GM19467 (cell line): ENCODE measurements around the gene RAB30.
"Not testable (repeated sequence)": the region's sequence is repeated elsewhere in the genome, so short reads cannot be mapped to it uniquely, and the experiment has no call there.

ENCODE experiments used
- ATAC-seq: cut with Tn5 transposase; IDR thresholded peaks from one replicate; pipeline ENCODE4 v1.9.1; 2021; ENCODE audit warnings: mild to moderate bottlenecking, moderate library complexity; ENCODE audit not compliant: unreplicated experiment

The RAB30 gene

DNA sequence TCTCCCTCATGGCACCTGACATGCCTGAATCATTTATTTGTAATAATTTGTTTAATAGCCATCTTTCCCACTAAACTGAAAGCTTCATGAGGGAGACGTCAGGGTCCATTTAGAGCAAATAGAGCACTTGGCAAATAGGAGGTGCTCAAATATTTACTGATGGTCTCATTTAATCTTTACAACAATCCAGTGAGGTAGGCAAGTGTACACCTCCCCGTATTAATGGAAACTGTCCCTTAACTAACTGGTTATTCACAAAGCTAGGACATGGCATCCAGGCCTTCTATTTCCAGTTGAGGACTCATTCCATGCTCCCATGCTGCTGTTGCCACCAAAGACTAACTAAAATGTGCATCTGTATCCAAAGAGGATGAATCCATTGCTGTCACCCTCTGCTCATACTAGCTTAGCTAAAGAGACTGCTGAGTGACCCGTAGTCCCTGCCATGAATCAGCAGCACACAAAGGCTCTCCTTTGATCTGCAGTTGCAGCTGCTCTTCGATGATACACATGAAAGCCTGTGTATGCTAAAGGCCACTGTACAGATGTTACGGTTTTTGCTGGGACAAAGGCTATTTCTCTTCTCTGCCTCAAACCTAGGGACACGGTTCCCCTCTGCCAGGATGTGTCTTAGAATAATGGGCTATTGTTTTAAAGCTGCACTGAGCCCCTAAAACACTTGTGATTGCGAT is 82.6 kb downstream of the RAB30 start:
- ATAC-seq, result no peak

DNA sequence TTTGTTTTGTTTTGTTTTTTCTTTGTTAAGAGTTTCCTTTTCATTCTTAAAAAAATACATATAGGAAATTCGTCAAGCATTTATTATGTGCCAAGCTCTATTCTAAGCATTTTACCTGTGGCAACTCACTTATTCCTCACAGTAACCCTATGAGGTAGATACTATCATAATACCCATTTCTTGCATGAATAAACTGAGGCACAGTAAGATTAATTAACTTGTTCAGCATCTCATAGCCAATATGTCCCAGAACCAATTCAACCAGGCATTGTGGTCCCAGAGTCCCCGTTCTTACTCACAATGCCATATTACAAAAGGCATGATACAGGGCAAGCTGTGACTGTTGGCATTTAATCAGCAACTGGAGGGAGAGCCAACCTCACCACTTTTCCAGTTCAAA is 83.7 kb downstream of the RAB30 start:
- ATAC-seq, result no peak

DNA sequence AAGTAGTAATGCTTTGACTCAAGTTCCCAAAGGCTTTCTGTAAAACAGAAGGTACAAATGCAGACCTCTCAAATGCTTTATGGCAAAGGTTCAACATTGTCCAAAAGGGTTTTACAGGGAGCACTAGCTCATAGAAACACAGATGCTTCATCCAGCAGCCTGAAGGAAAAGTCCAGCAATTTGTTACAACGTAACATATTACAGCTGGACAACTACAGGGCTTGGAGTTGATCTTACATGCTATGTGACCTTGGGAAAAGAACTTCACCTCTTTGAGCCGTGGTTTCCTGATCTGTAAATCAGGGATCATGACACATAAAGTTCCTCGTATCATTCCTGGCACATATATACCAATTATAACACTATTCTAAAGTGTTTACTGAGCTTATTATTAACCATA is 85.3 kb downstream of the RAB30 start:
- ATAC-seq, result no peak

DNA sequence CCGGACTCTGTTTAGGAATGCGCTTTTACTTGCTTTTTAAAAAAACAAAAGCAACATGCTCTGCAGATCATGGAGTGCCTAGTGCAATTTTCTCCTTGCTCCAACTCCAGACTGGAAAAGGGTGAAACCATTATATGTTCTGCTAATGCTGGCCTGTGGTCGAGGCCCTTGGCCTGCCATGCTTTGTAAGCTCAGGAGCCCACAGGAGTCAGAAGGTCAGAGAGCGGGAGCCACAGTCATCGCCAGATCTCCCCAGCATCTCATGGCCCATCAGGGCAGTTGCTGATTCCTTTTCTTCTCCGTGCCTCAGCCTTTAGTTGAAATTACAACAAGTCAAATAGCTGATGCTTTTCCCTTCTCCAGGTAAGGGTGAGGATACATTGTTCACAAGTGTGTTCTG is 89.8 kb downstream of the RAB30 start:
- no peak for ATAC-seq

DNA sequence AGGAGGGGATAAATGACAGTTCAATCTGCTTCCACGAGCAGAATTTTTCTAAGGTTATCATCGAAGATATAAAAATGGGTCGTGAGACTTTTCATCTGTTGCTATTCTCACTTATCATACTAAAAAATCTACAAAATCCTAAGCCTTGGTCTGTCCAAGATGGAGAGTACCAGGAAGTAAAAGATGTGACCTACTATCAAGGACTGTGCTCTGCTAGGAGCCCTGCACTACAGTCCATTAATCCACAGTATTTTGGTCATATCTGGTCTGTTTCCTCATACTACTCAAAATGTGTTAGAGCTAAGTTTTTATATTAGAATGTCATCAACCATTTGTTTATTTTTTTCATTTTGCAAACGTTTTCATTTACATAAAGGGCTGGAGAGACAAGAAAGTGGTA is 90.8 kb downstream of the RAB30 start:
- no peak for ATAC-seq

DNA sequence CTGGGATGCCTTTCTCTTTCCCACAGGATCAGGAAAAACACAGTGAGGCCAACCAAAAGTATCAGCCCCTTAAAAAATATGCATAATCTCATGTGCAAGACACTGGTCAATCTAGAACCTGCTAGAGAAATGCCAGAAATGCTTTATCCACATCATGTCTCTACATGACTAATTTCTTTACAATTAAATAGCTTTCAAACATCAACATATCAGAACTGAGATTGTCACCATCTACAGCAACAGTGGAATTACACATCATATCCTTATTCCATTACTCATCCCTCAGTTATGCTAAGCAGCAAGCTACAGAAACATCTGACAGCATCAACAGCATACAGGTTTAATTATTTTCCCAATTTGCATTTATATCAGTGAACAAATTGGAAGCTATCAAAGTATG is 91.4 kb downstream of the RAB30 start:
- ATAC-seq, result no peak

DNA sequence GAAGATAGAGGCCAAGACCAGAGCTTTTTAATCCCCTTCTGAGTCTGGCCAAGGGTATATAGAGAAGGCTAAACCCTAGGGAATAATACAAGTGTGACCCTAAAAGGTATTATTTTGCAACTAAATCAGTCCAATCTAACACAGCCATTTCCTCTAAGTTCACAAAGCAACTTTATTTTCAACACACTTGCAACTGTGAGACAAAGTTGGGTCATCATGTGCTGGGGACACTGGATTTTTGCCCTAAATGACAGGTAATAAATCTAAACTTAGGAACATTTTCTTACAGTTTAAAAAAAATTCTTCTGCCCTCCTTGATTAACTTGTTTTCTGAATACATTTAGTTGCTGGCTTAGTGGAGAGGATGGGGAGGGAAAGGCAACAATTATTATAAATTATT is 91.9 kb downstream of the RAB30 start:
- ATAC-seq, result no peak

DNA sequence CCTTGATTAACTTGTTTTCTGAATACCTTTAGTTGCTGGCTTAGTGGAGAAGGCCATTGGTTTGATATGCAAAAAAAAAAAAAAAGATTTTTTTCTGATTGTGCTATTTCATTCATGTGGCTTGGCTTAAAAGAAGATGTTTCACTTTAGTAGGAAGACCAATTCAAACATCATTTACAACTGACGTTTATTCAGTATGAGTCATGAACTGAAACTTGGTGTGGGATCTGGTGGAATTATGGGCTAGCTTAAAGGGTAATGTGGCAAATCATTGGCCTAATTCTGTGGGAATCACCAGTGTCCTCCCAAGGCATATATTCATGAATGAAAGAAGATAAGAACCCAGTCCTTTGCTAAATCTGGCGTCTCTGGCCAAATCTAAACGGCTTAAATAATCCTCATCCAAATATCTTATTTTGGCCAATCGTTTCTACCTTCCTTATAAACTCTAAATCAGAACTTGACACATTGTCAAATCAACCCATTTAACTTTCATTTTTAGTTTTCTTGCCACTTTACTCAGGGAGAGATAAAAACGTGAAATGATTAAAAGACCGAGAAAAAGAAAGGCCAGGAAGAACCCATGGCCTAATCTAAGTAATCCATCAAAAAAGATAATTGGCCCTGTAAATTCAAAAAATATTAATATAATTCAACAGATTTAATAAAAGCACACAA is 93.1 kb downstream of the RAB30 start:
- ATAC-seq, result no peak

DNA sequence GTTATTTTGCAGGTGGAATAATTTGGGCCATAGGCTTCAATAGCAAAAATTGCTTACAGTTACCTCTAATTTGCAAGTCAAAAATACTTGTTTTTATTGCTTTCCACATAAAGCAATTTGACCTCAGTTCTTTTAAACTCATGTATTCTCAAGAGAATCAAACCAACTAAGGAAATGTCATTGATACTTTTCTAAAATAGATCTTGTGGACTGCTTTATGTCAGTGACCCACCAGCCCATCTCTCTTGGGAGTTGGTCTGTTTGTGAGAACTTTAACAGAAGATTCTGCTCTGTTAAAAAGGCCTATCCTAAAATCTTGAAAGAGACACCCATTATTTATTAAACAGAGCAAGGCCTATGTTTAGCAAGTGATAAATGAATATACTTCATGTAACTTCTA is 94.9 kb downstream of the RAB30 start:
- ATAC-seq, result no peak

DNA sequence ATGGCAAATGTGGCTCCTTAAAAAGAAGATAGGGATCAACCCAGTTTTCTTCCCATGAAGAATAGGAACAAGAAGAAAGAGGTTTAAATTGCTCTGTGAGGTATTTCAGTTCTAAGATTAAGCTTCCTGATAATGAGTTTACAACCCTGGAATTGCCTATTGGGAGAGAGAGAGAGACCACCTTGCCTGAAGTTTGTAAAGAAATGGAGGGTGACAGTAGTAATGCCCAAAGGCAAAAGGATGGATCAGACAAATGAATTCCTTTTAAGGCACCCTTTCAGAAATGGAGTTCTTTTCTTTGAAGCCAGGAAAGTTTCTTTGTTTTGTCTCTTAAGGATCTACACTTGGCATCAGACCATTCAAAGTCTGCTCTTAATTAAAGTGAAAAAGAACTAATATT is 95.8 kb downstream of the RAB30 start:
- no peak for ATAC-seq

DNA sequence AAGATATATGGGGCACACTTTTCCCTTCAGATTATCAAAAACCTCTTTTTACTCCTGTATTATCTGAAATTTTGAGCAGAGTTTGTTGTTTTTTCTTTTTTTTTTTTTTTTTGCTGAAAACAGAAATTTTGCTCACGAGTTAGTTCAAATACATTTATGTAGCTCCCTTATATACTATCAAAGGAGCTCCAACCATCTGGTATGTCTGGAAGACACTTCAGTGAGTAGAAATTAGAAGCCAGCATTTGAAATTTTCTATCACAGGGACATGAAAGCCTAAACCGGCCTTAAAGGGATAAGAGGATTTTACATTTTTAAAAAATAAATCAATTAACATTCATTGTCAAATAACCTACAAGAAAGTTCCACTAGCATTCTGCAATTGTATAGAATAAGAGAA is 96.8 kb downstream of the RAB30 start:
- ATAC-seq, result no peak

DNA sequence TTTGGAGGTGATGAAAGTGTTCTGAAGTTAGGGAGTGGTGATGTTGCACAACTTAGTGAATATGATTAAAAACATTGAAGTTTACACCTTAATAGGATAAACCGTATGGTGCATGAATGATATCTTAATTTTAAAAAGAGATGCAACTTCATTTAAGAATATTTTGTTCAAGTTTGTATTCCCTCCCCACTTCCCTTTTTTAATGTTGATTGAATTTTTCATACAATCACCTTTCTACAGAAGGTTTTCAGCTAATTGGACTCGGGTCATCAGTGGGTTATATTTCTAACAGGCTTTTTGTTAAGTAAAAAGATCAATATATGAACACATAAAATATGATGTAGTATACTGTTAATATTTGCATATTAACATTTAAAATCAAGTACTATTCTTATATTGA is 97.6 kb downstream of the RAB30 start:
- no peak for ATAC-seq

DNA sequence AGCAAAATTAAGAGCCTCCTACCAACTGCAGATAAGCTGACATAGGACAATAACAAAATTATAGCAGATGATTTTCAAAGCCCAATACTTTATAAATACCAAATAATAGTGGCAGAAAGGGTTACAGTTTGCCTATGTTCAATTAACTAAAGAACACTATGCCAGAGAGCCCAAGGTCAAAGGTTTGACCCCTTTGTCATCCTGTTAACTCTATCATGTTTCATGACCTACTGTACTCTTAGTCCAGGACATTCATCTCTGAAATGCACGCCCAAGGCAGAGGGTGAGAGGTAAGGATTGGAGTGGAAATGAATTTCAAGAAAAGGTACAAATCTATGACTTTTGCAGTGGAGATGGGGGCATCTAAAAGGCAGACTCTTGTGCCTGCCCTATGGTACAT is 99.6 kb downstream of the RAB30 start:
- no peak for ATAC-seq

DNA sequence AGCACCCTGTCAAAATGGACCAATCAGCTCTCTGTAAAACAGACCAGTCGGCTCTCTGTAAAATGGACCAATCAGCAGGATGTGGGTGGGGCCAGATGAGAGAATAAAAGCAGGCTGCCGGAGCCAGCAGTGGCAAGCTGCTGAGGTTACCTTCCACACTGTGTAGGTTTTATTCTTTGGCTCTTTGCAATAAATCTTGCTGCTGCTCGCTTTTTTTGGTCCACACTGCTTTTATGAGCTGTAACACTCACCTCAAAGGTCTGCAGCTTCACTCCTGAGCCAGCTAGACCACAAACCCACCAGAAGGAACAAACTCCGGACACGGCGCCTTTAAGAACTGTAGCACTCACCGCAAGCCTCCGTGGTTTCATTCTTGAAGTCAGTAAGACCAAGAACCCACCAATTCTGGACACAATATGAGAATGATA is 100.2 kb downstream of the RAB30 start:
- not testable (repeated sequence) for ATAC-seq

DNA sequence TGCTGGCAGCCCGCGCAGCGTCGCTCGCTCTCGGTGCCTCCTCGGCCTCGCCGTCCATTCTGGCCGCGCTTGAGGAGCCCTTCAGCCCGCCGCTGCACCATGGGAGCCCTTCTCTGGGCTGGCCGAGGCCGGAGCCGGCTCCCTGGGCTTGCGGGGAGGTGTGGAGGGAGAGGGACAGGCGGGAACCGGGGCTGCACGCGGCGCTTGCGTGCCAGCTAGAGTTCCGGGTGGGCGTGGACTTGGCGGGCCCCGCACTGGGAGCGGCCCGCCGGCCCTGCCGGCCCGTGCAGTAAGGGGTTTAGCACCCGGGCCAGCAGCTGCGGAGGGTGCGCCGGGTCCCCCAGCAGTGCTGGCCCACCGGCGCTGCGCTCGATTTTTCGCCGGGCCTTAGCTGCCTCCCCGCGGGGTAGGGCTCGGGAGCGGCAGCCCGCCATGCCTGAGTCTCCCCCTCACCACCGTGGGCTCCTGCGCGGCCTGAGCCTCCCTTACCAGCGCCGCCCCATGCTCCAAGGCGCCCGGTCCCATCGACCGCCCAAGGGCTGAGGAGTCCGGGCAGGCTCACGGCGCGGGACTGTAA is 101.1 kb downstream of the RAB30 start:
- ATAC-seq, result not testable (repeated sequence)

DNA sequence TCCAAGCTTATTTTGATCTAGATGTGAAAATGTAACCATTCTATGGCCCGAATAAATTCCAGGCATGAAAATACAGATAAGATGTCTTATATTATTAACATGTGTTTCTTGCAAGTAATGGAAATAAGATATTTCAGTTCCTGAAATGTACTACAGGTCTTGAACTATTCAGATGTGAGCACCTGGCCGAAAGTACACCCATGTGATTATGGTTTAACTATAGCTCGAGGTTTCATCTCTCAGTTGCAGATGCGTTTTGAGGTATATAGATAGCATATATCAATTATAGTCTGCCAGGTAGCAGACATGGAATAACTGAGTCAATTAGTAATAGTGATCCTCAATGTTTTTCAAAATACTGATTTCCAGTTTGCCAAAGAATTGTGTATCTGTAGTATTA is 101.9 kb downstream of the RAB30 start:
- ATAC-seq, result peak; percentile 99

DNA sequence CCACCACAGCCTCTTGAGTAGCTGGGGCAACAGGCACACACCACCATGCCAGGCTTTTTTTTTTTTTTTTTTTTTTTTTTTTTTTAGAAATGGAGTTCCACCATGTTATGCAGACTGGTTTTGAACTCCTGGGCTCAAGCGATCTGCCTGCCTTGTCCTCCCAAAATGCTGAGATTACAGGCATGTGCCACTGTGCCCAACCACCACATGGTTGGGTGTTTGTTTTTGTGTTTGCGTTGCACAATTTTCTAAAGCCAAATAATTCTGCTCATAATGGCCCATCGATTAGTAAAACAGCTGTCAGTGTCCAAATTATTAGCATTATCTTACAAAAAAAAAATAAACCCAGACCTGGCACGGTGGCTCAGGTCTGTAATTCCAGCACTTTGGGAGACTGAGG is 104.3 kb downstream of the RAB30 start:
- no peak for ATAC-seq

DNA sequence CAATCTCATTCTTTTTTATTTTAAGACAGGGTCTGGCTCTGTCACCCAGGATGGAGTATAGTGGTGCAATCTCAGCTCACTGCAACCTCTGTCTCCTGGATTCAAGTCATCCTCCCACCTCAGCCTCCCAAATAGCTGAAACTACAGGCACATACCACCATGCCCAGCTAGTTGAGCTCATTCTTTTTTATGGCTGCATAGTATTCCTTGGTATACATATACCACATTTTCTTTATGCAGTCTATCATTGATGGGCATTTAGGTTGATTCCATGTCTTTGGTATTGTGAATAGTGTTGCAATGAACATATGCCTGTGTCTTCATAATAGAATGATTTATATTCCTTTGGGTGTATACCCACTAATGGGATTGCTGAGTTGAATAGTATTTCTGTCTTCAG is 109.7 kb downstream of the RAB30 start:
- not testable (repeated sequence) for ATAC-seq

DNA sequence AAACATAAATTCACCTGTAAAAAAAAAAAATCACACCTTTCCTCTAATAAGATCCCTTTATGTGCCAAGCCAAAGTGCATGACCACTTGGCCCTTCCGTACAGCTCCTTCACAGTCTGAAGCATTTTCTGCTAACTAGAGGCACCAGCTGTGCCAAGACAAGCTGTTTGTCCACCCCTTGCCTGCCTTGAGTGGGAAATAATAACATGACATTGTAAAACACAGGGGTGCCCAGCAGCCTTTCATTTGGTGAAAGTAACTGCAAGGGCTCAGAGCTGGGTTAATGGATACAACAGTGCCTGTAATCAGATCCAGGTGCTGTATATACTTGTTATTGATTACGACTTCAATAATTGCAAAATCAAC is 110.9 kb downstream of the RAB30 start:
- ATAC-seq, result peak; percentile 13

DNA sequence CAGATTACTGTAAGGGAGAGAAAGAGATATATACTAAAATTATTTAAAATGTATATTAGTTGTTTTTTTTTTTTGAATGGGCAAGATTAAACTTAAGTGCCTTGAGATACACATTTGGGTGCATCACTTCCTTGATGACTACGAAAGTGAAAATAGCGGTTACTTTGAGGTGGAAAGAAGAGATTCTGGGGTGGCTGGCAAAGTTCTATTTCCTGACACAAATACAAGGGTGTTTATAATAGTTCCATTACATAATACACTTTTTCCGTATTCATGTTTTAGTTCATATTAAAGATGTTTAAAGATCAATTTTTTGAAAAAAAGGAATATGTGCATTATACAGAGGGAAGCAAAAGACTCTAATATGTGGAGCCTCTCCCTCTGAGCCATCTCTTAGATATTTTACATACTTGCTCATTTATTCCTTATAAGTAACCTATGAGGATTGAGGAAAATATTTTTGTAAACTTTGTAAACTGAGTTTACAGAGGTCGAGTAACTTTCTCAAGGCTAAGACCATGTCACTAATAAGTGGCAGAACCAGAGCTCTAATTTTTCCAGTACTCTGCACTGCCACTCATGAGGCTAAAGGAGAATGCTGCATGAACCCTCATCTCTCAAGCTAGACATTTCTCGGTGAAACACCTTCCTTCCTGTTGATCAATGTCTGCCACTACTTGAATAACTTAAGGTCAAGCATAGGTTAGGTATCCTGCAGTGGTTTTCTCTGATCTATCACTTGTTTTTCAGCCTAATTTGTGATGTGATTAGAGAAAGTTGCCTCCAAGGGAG is 111.5 kb downstream of the RAB30 start:
- peak; percentile 88 for ATAC-seq

DNA sequence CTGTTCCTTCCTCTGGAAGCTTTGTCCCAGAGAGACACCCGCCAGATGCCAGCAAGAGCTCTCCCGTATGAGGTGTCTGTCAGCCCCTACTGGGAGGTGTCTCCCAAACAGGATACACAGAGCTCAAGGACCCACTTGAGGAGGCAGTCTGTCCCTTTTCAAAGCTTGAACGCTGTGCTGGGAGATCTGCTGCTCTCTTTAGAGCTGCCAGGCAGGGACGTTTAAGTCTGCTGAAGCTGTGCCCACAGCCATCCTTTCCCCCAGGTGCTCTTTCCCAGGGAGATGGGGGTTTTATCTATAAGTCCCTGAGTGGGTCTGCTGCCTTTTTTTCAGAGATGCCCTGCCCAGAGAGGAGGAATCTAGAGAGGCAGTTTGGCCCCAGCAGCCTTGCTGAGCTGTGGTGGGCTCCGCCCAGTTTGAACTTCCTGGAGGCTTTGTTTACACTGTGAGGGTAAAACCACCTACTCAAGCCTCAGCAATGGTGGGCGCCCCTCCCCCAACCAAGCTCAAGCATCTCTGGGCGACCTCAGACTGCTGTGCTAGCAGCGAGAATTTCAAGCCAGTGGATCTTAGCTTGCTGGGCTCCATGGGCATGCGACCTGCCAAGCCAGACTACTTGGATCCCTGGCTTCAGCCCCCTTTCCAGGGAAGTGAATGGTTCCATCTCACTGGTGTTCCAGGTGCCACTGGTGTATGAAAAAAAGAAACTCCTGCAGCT is 115.8 kb downstream of the RAB30 start:
- ATAC-seq, result not testable (repeated sequence)
